NCI-H748 (cell line): ENCODE results near the gene CROCC2.

ENCODE experiments used
- DNase-seq: peaks from one replicate; lab custom pipeline; 2025; ENCODE audit not compliant: unreplicated experiment; lab: John Stamatoyannopoulos, UW

The CROCC2 gene

GRCh38 chr2:240875228-240876034 is 30.7 kb upstream of the CROCC2 start:
- DNase-seq = no peak

- DNase-seq = no peak
Observed at GRCh38 chr2:240876035-240876474, 30.1 kb upstream of the CROCC2 start.

- no peak for DNase-seq
Observed at GRCh38 chr2:240876475-240877251, 29.5 kb upstream of the CROCC2 start.

DNA sequence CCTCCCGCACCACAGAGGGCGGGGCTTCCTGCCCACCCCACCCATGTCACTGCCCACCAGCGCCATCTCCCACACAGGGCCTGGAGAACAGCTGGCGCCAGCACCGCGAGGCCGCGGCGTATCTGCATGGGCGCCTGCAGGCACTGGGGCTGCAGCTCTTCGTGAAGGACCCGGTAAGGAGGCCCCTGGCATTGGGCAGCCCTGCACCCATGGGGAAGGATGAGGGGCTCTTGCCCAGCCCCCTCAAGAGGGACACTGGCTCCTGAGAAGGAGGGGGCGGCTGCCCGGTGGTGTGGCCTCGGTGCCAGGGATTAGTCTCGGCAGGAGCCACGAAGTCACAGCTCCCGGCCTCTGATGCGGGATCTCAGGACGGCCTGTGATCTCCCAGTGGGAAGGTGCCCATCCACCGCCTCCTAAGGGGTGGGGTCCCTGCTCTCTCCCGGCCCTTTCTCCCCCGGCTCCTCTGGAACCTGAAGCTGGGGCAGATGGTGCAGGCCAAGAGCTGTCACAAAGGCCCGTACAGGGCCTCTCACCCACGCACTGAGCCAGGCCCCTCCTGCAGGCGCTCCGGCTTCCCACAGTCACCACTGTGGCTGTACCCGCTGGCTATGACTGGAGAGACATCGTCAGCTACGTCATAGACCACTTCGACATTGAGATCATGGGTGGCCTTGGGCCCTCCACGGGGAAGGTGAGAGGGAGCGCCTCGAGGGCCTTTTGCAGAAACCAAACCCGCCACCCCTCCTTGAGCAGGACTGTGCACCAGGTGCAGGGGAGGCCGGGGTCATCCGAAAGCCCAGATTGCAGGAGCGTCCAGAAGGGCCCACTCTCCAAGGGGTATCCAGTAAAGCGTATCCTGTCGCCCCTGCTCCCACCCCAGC is 28.4 kb upstream of the CROCC2 start:
- DNase-seq = no peak

GRCh38 chr2:240878341-240878936 is 27.7 kb upstream of the CROCC2 start:
- DNase-seq = no peak

GRCh38 chr2:240879105-240879504 is 27.0 kb upstream of the CROCC2 start:
- no peak for DNase-seq

GRCh38 chr2:240881913-240882312 is 24.2 kb upstream of the CROCC2 start:
- DNase-seq = peak; percentile 94

DNA sequence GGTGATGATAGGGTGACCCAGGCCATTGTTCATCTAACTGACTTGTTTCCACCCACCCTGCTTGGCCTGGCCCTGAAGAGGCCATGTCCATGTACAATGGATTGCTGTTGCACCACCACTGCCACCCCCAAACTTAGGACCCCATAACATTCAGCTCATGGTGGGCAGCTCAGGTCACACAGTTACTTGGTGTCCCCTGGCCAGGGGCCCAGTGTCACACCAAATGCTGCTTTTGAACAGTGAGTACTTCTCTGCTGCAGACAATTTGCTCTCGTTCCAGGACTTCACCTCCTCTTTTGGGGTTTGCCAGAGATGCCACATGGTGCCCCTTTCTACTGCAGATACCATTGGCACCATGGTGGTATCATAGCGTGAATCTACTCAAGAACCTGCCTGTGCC is 21.9 kb upstream of the CROCC2 start:
- DNase-seq = no peak

DNA sequence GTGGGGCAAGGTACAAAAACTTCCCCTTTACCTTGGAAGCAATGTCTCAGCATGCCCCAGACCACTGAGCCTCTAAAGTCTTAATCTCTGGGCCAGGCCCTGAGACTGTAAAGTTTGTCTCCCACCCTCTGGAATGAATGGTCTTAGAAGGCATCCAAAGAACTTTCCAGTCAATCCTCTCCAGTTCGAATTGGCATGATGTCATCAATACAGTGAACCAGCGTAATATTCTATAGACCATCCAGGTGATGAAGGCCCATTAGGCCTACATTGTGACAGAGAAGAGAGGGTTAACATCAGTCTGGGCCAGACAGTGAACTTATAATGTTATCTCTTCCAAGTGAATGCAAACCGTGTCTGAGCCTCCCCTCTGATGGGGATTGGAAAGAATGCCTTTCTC is 21.4 kb upstream of the CROCC2 start:
- DNase-seq = no peak

- no peak for DNase-seq
Observed at GRCh38 chr2:240885566-240885965, 20.6 kb upstream of the CROCC2 start.

DNA sequence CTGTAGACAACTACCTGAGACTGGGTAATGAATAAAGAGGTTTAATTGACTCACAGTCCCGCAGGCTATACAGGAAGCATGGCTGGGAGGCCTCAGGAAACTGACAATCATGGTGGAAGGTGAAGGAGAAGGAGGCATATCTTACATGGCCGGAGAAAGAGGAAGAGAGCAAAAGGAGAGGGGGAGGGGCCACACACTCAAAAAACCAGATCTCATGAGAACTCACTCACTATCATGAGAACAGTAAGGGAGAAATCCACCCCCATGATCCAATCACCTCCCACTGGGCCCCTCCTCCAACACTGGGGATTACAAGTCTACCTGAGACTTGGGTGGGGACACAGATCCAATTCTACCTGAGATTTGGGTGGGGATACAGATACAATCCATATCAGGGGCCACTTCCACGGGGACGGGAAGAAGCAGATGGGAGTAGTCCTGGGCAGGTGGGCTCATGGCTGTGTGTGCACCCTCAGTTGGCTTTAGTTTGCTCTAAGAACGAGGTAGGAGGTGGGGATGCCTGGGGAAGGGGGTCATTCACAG is 20.0 kb upstream of the CROCC2 start:
- DNase-seq = no peak

GRCh38 chr2:240886678-240887609 is 19.2 kb upstream of the CROCC2 start:
- DNase-seq = no peak

GRCh38 chr2:240887631-240888030 is 18.5 kb upstream of the CROCC2 start:
- no peak for DNase-seq

- DNase-seq = no peak
Observed at GRCh38 chr2:240888130-240888889, 17.8 kb upstream of the CROCC2 start.

DNA sequence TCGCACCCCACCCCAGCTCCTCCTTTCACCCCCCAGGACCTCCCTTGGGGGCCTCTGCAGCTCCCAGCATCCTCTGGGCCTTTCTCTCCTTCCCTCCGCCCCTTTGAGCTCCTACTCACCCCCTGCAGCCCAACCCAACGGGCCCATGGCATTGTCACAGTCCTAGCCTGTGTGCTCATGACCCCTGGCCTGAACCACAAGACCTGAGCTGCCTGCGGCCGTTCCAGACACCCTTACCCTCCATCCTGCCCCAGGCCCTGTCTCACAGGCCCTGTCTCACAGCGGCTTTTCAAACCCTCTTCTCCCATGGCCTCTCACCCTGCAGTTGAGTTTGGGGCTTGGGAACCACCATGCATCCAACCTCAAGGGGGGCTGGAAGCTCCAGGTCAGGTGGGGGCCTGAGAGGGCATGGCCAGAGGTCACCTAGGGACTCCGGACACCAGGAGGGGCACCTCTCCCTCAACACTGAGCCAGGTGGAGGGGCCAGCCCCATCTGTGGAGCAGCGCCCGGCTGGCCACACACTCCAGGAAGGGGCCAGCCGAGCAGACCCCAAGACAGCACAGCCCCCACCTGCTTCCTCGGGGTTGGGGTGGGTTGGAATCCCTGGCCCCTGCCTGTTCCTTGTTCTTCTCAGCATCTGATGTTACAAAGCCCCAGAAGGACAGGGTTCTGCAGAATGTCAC is 17.1 kb upstream of the CROCC2 start:
- no peak for DNase-seq

GRCh38 chr2:240889601-240890560 is 16.3 kb upstream of the CROCC2 start:
- DNase-seq = no peak

DNA sequence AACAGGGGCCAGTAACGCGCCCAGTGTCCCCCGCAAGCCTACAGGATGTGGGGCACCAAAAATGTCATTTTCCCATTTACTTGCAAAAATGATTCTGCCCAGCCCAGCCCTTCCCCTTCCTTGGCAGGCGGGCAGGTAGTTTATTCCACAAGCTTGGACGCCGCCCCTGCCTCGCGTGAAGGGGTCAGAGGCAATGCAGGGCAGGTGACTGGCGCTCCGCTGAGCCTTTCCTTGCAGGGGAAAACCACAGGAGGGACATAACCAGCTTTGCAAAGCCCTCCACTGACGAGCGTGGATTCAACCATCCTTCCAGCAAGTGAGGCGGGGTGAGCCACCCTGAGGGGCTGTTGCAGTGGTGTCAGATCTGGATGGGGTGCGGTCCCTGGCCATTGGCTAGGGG is 15.4 kb upstream of the CROCC2 start:
- peak; percentile 42 for DNase-seq
